Right ventricle myocardium inferior (tissue), 1 donor: ENCODE measurements around the gene PTK7. TPM values are rescaled to one million over a fixed set of nuclear protein-coding genes. Genes with fewer than 3 reads are reported as not detected.
"Not testable (repeated sequence)": the region's sequence is repeated elsewhere in the genome, so short reads cannot be mapped to it uniquely, and the experiment has no call there.

ENCODE experiments used
- ATAC-seq: fragments of 200-7000 bp; cut with Tn5 transposase; one replicate; pipeline ENCODE4 v1.9.1; 2020; ENCODE audit warnings: mild to moderate bottlenecking, moderate library complexity
- DNase-seq: peaks from one replicate; pipeline ENCODE4 v3.0.0; 2021; ENCODE audit errors: missing footprints
- intact Hi-C: fragments of 100-400 bp; cut with DNase I; formaldehyde crosslinking; loops from one replicate; pipeline ENCODE4 v1.11.0; 2022
- total RNA-seq: library from RNA; stranded (reverse); fragmentation: NEBNext Ultra II Directional; extraction: Animal tissue kit (Norgen Biotek cat#: 25700); gene quantifications from one replicate; pipeline ENCODE4 v1.2.1, GENCODE V29; 2021
- donor health status: DM: no; HTN: yes; CAD: no; lungs with severe emphysema.

Gene PTK7
- total RNA-seq, 1 donor from 2014 or later = 1.7 TPM

- intact Hi-C loops = no loop called here
- DNase-seq (no peak), ATAC-seq (no peak)
Measured at GRCh38 chr6:43077981-43078511, 1.9 kb downstream of the PTK7 start.

- ATAC-seq (no peak), DNase-seq (no peak)
- intact Hi-C loops = no loop called here
Measured at GRCh38 chr6:43078691-43079090, 2.6 kb downstream of the PTK7 start.

GRCh38 chr6:43081043-43081442, 4.9 kb downstream of the PTK7 start:
- ATAC-seq (no peak), DNase-seq (no peak)
- intact Hi-C loops = no loop called here

GRCh38 chr6:43081922-43082321, 5.8 kb downstream of the PTK7 start:
- DNase-seq, intact Hi-C loops, ATAC-seq: not testable (repeated sequence)

GRCh38 chr6:43082806-43083655, 6.9 kb downstream of the PTK7 start:
- intact Hi-C loops = no loop called here
- ATAC-seq (no peak), DNase-seq (no peak)

- ATAC-seq (no peak), DNase-seq (no peak)
- intact Hi-C loops = no loop called here
Measured at GRCh38 chr6:43086022-43086658, 10.0 kb downstream of the PTK7 start.

- ATAC-seq = no peak
- intact Hi-C loops = no loop called here
- DNase-seq = no peak
Measured at GRCh38 chr6:43088654-43089056, 12.5 kb downstream of the PTK7 start.

GRCh38 chr6:43089467-43089866, 13.4 kb downstream of the PTK7 start:
- intact Hi-C loops = no loop called here
- ATAC-seq (no peak), DNase-seq (no peak)

- DNase-seq = no peak
- no peak for ATAC-seq
- intact Hi-C loops = no loop called here
Measured at GRCh38 chr6:43089874-43090558, 13.9 kb downstream of the PTK7 start.

- intact Hi-C loops = no loop called here
- DNase-seq (no peak), ATAC-seq (no peak)
Measured at GRCh38 chr6:43090559-43090956, 14.4 kb downstream of the PTK7 start.

- intact Hi-C loops = no loop called here
- DNase-seq (no peak), ATAC-seq (no peak)
Measured at GRCh38 chr6:43091020-43091419, 14.9 kb downstream of the PTK7 start.

GRCh38 chr6:43091436-43091991, 15.4 kb downstream of the PTK7 start:
- no peak for DNase-seq
- intact Hi-C loops = no loop called here
- no peak for ATAC-seq

GRCh38 chr6:43092635-43093034, 16.5 kb downstream of the PTK7 start:
- intact Hi-C loops = no loop called here
- DNase-seq (no peak), ATAC-seq (no peak)

- DNase-seq (no peak), ATAC-seq (peak; percentile 78)
- intact Hi-C loops = no loop called here
Measured at GRCh38 chr6:43093436-43094289, 17.5 kb downstream of the PTK7 start.

GRCh38 chr6:43095939-43096338, 19.8 kb downstream of the PTK7 start:
- intact Hi-C loops = no loop called here
- no peak for ATAC-seq
- no peak for DNase-seq

- intact Hi-C loops = no loop called here
- ATAC-seq (peak; percentile 21), DNase-seq (no peak)
Measured at GRCh38 chr6:43096451-43097097, 20.5 kb downstream of the PTK7 start.

GRCh38 chr6:43097098-43097489, 21.0 kb downstream of the PTK7 start:
- intact Hi-C loops = no loop called here
- DNase-seq (no peak), ATAC-seq (no peak)

GRCh38 chr6:43097502-43097901, 21.4 kb downstream of the PTK7 start:
- DNase-seq (no peak), ATAC-seq (no peak)
- intact Hi-C loops = no loop called here
